Activated CD4-positive, alpha-beta T cell treated with anti-CD3 and anti-CD28 coated beads for 36 hours (primary cell): Measurements from ENCODE around the gene MADCAM1. TPM values are rescaled to one million over a fixed set of nuclear protein-coding genes. Genes with fewer than 3 reads are reported as not detected.

Experiments
- ATAC-seq: fragments of 200-7000 bp; cut with Tn5 transposase; one replicate; pipeline ENCODE4 v1.10.0; 2021; ENCODE audit warnings: mild to moderate bottlenecking, moderate library complexity
- CTCF ChIA-PET: fragments of 350-600 bp; sonication (Branson Sonifier 250); formaldehyde crosslinking; loops from one replicate; lab custom pipeline; 2021; ENCODE audit warnings: antibody characterized with exemption; lab: Charles Lee
- POLR2A ChIA-PET: fragments of 350-600 bp; sonication (Branson Sonifier 250); formaldehyde crosslinking; loops from one replicate; lab custom pipeline; 2021; ENCODE audit warnings: antibody characterized with exemption, inconsistent platforms; lab: Charles Lee
- DNase-seq: peaks from one replicate; pipeline ENCODE4 v3.0.0-alpha.2; 2020
- H3K27ac Mint-ChIP-seq: one replicate; pipeline ENCODE4 v1.8.0; 2021; ENCODE audit warnings: mixed read lengths
- H3K27me3 Mint-ChIP-seq: one replicate; pipeline ENCODE4 v1.8.0; 2021; ENCODE audit warnings: mixed read lengths
- H3K36me3 Mint-ChIP-seq: one replicate; pipeline ENCODE4 v1.8.0; 2021; ENCODE audit warnings: low read depth, mixed read lengths
- H3K4me1 Mint-ChIP-seq: one replicate; pipeline ENCODE4 v1.8.0; 2021; ENCODE audit warnings: mixed read lengths
- H3K4me3 Mint-ChIP-seq: one replicate; pipeline ENCODE4 v1.8.0; 2021; ENCODE audit warnings: mild to moderate bottlenecking, moderate library complexity, mixed read lengths
- H3K9me3 Mint-ChIP-seq: one replicate; pipeline ENCODE4 v1.8.0; 2021; ENCODE audit warnings: low read depth, mixed read lengths
- intact Hi-C, 2 experiments: fragments of 100-400 bp; cut with DNase I in 1 of 2; cut with micrococcal nuclease in 1 of 2; formaldehyde crosslinking; loops; one replicate each; pipeline versions ENCODE4 v1.14.2 to v1.15.1; 2022 to 2024; cut with DNase I, micrococcal nuclease
- total RNA-seq, 2 experiments: library from RNA; stranded (reverse); gene quantifications; one replicate each; pipeline ENCODE4 v1.2.3, GENCODE V29; 2021

The MADCAM1 gene
- total RNA-seq, 2 experiments from 2014 or later: 0.14 TPM; not detected in 1

DNA sequence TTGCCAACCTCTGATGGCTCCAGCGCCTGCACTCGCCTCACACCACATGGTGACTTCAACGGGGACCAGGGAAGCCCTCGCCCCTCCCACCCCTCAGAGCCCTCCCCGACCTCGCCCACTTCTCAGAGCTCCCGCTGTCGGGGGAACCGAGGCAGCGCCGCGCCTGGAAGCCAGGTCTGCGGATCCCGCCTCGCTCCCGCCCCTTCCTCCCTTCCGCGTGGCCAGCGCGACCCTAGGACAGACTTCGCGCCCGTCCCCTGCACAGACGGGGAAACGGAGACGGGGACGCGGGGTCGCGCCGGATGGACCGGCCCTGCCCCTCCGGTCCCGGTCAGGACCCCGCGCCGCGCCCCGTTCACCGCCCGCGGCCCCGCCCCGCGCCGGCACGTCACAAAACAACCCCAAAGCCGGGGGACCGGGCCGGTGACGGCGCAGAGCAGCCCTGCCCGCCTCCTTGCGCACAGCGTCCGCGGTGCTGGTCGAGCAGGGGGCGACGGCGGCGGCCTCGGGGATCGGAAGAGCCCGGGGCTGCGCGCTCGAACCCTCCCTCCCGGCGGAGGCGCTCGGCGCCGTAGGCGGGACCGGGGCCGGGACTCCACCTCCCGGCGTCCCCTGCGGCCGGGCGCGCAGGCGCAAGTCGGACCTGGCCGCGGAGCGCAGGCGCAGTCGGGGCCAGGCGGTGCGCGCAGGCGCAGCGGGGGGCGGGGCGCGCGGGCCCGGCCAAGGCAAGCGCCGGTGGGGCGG is 34.9 kb downstream of the MADCAM1 start:
- ATAC-seq (peak; percentile 78), DNase-seq (peak; percentile 93)
- Mint-ChIP-seq H3K4me1 (peaks cover 24% of the 10 kb centered on the region), H3K36me3 (no peaks in the 10 kb centered on the region), H3K27me3 (peaks cover 1% of the 10 kb centered on the region), H3K27ac (peak overlapping the region; percentile 84), H3K4me3 (peak overlapping the region; percentile 77), H3K9me3 (no peaks in the 10 kb centered on the region)
- intact Hi-C loops: loop anchor here (1.0 kb wide), 6 partner anchors 24 to 266 kb away; partner anchors contain the start of genes TPGS1 (in 2 of the 2), BSG (in 1 of the 2), POLRMT (in 1 of the 2) and PTBP1 (in 1 of the 2)
- CTCF ChIA-PET: interaction anchor here (0.6 to 4.0 kb wide), 7 partner anchors 9 to 1059 kb away, joined by 3 to 30 read pairs (median 7); no protein-coding TSS in a partner anchor
- POLR2A ChIA-PET: interaction anchor here (0.5 to 1.7 kb wide), 4 partner anchors 21 to 491 kb away, joined by 3 to 7 read pairs (median 4); no protein-coding TSS in a partner anchor

DNA sequence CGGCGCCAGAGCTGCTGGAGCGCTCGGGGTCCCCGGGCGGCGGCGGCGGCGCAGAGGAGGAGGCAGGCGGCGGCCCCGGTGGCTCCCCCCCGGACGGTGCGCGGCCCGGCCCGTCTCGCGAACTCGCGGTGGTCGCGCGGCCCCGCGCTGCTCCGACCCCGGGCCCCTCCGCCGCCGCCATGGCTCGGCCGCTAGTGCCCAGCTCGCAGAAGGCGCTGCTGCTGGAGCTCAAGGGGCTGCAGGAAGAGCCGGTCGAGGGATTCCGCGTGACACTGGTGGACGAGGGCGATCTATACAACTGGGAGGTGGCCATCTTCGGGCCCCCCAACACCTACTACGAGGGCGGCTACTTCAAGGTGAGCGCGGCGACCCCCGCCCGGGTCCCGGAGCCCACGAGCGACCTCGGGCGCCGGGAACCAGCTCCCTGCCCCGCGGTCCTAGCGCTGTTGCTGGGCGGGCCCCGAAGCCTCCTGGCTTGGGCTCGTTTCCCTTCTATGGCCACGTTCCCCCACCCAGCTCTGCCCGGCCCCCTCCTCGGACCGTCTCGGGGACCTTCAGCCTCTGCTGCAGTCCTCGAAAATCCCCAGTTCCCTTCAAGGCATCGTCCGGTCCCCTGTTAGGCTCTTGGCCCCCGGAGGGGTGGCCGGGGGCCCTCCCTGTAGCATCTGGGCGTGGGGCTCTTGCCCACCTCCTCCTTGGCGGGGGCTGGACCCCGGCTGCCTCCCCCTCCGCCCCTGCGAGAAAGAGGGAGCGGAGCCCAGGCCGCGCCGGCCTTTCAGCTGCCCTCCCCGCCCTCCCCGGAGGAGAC is 35.7 kb downstream of the MADCAM1 start, which contains the start of gene CDC34:
TSS of gene CDC34 (plus strand) at position 8 of the 808 bp plus-strand sequence. CDS start at position 180, 172 bp downstream.
- POLR2A ChIA-PET: interaction anchor here (0.5 to 1.7 kb wide), 4 partner anchors 21 to 490 kb away, joined by 3 to 7 read pairs (median 4); no protein-coding TSS in a partner anchor
- ATAC-seq: peak; percentile 9

DNA sequence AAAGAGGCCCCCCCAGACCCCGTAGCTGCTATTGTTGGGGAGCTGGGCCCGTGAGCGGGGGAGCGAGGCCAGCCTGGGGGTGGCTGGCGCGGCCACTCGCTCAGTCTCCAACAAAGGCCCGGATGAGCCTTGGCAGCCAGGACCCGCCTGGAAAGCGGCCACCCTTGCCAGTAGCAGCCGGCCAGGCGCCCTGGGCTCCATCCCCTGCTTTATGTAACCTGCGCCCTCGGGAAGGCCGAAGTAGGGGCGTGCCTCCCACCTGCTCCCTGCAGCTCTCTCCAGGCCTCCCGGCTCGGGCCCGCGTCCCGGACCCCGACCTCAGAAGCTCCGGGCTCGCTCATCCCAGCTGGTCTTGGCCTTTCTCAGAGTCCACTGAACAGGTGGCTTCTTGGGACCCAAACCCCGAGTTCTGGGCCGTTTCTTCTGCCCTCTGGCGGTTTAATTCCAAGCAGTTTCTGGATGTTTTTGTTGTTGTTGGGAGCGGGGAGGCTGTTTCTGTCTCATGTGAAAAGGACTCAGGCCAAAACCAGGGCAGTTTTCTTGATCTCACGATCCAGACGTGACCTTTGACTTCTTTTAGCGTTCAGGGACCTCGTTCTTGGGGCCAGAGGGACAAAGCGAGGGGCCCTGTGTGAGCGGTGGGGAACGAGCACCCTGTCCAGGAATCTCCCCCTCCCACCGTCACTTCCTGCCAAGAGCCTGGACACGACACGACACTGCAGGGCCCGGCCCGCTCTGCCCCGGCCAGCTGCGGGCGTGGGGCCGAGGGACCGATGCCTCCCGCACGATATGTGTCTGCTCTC is 36.5 kb downstream of the MADCAM1 start:
- peaks cover 24% of the 10 kb centered on the region for H3K4me1 Mint-ChIP-seq
- H3K9me3 Mint-ChIP-seq: no peaks in the 10 kb centered on the region
- ChIA-PET POLR2A (no interaction called here), CTCF (interaction anchor here (0.7 to 2.6 kb wide), 9 partner anchors 9 to 124 kb away, joined by 3 to 20 read pairs (median 3); no protein-coding TSS in a partner anchor)
- ATAC-seq (no peak), DNase-seq (peak; percentile 60)
- H3K4me3 Mint-ChIP-seq: peak overlapping the region; percentile 78
- no peaks in the 10 kb centered on the region for H3K27me3 Mint-ChIP-seq
- peak overlapping the region; percentile 77 for H3K27ac Mint-ChIP-seq
- intact Hi-C loops: loop anchor here in 1 of 2 experiments (2.0 kb wide), 1 partner anchor 40 kb away; the partner anchor contains the start of gene BSG
- no peaks in the 10 kb centered on the region for H3K36me3 Mint-ChIP-seq

More for the DNA sequence above, 35.7 kb downstream of the MADCAM1 start, which contains the start of gene CDC34:
- Mint-ChIP-seq H3K36me3 (no peaks in the 10 kb centered on the region), H3K27me3 (no peaks in the 10 kb centered on the region), H3K27ac (peak within 1 kb of the TSS; percentile 84), H3K4me3 (peak within 1 kb of the TSS; percentile 78), H3K9me3 (no peaks in the 10 kb centered on the region), H3K4me1 (peaks cover 24% of the 10 kb centered on the region)
- intact Hi-C loops: loop anchor here (1.0 to 2.0 kb wide), 7 partner anchors 25 to 265 kb away; partner anchors contain the start of genes BSG (in 2 of the 2), TPGS1 (in 2 of the 2), POLRMT (in 1 of the 2) and PTBP1 (in 1 of the 2)
- CTCF ChIA-PET: interaction anchor here (0.8 to 2.6 kb wide), 8 partner anchors 10 to 80 kb away, joined by 3 to 20 read pairs (median 4); no protein-coding TSS in a partner anchor
- peak; percentile 37 for DNase-seq

DNA sequence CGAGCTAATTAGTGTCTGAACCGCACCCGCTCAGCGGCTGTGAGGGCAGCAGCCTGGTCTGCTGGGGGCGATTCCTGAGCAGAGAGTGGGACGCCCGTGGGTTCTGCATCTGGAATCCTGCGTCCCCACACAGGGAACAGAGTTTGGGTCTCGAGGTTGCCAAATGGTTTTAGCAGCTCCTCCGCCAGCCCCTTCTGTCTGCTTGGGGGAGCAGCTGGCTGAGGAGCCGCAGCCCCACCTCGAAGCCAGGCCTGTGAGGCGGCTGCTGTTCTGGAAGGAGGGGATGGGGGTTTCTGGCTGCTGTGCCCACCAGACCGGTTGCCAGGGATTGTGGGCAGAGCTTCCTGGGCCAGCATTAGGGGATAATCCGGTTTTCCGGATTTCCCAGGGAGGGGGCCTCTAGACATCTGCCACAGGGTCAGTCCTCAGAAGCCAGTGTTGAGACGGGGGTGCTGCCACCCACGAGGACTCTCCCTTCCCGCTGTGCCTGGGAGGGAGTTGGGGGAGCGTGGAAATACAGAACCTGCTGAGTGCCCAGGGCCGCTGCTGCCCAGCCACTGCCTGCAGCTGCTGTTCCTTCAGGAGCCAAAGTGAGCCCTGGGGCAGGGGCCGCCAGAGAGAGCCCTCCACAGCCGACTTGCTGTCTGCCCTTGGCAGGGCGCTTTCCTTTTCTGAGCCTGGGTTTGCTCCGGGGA is 37.2 kb downstream of the MADCAM1 start:
- H3K27me3 Mint-ChIP-seq: no peaks in the 10 kb centered on the region
- H3K27ac Mint-ChIP-seq: no peak overlapping the region
- no peaks in the 10 kb centered on the region for H3K9me3 Mint-ChIP-seq
- intact Hi-C loops: loop anchor here in 1 of 2 experiments (2.0 kb wide), 1 partner anchor 39 kb away; the partner anchor contains the start of gene BSG
- POLR2A ChIA-PET: no interaction called here
- CTCF ChIA-PET: interaction anchor here (0.6 to 1.2 kb wide), 4 partner anchors 23 to 123 kb away, joined by 3 to 4 read pairs (median 3); no protein-coding TSS in a partner anchor
- H3K4me1 Mint-ChIP-seq: peaks cover 24% of the 10 kb centered on the region
- peaks cover 3% of the 10 kb centered on the region for H3K36me3 Mint-ChIP-seq
- peak overlapping the region; percentile 78 for H3K4me3 Mint-ChIP-seq
- ATAC-seq (no peak), DNase-seq (no peak)

DNA sequence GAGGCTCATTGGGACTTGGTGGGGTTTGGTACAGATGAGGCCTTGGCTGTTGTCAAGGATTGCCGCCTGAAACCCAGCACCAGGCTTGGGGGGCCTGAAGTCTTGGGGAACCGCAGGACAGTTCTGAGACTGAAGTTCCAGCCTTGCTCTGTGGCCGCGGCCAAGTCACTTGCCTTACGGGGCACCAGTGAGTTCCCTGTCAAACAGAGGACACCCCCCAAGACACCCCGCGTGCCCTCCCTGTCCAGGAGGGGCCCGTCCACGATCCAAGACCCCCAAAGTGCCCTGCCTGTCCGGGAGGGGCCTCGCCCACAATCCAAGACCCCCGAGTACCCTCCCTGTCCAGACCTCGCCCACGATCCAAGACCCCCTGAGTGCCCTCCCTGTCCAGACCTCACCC is 37.8 kb downstream of the MADCAM1 start:
- no peak for ATAC-seq
- H3K36me3 Mint-ChIP-seq: peaks cover 4% of the 10 kb centered on the region
- peaks cover 24% of the 10 kb centered on the region for H3K4me1 Mint-ChIP-seq
- CTCF ChIA-PET: interaction anchor here (0.6 kb wide), 1 partner anchor 36 kb away, joined by 3 read pairs; no protein-coding TSS in a partner anchor
- H3K9me3 Mint-ChIP-seq: no peaks in the 10 kb centered on the region
- H3K4me3 Mint-ChIP-seq: no peak overlapping the region
- intact Hi-C loops: no loop called here
- DNase-seq: no peak
- H3K27ac Mint-ChIP-seq: no peak overlapping the region
- H3K27me3 Mint-ChIP-seq: no peaks in the 10 kb centered on the region
- POLR2A ChIA-PET: no interaction called here

DNA sequence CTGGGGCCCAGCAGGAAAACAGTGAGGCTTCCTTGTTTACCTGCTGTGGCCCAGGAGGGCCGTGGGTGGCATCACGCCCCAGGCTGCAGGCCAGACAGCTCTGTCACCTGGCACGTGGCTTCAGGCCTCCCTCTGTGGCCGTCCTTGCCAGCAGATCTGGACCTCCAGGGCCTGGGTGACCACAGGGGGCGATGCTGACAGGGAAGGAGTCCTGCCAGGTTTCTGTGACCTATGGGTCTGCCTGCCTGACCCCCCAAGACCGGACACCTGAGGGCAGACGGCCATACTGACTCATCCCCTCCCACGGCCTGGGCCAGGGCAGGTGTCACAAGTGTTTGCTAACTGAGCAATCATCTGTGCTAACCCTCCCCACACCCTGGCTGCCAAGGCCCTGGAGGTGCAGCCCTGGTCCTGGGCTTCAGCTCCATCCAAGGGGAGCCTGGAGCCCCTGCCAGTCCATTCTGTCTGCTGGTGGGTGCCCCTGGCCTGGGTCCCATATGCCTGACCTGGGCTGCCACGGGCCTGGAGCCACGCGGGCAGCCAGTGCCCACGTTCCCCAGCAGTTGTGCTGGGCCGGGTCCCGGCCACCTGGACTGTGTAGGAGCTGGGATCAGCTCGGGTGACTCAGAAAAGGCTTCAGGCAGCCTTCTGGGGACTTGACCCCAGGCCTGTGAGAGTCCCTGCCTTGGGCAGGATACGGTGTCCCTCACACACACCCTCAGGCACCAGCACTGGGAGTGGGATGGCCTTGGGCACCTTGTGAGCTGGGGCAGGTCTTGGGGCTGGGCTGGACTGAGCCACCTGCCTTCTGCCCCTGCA is 38.9 kb downstream of the MADCAM1 start:
- POLR2A ChIA-PET: no interaction called here
- Mint-ChIP-seq H3K36me3 (peaks cover 4% of the 10 kb centered on the region), H3K4me3 (no peak overlapping the region), H3K27me3 (no peaks in the 10 kb centered on the region), H3K9me3 (no peaks in the 10 kb centered on the region), H3K4me1 (peaks cover 21% of the 10 kb centered on the region), H3K27ac (no peak overlapping the region)
- ATAC-seq (no peak), DNase-seq (no peak)
- intact Hi-C loops: no loop called here
- CTCF ChIA-PET: no interaction called here

DNA sequence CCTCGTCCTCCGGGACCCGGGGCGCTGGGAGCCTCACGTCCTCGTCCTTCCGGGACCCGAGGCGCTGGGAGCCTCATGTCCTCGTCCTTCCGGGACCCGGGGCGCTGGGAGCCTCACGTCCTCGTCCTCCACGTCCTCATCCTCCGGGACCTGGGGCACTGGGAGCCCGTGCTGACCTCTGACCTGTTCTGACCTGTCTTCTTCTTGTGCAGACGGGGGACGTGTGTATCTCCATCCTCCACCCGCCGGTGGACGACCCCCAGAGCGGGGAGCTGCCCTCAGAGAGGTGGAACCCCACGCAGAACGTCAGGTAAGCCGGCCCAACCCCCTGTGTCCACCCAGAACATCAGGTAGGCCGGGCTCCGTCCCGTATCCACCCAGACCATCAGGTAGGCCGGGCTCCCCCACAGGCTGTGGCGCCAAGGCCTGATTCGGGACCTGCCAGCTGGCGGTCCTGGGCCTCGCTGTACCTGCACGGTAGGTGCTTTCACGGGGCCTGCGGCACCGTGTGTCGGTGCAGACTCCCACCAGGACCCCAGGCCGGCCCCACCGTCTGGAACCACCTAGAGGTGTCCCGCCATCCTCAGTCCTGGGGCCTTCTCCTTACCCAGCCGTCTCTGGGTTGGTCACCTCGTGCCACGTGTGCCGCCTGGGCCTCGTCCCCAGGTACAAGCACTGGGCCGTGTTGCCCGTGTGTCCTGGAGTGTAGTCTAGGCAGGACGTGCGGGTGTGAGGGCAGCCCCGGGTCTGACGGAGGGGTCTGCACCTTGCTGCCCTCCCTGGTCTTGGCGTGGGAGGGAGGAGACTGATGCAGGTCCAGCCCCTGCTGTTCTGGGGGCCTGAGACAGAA is 40.0 kb downstream of the MADCAM1 start:
- intact Hi-C loops: no loop called here
- DNase-seq (no peak), ATAC-seq (no peak)
- H3K4me3 Mint-ChIP-seq: no peak overlapping the region
- POLR2A ChIA-PET: interaction anchor here (0.6 kb wide), 1 partner anchor 30 kb away, joined by 6 read pairs; no protein-coding TSS in a partner anchor
- H3K27me3 Mint-ChIP-seq: no peaks in the 10 kb centered on the region
- H3K9me3 Mint-ChIP-seq: no peaks in the 10 kb centered on the region
- no peak overlapping the region for H3K27ac Mint-ChIP-seq
- H3K4me1 Mint-ChIP-seq: peaks cover 17% of the 10 kb centered on the region
- CTCF ChIA-PET: interaction anchor here (0.6 kb wide), 1 partner anchor 25 kb away, joined by 3 read pairs; no protein-coding TSS in a partner anchor
- H3K36me3 Mint-ChIP-seq: peaks cover 4% of the 10 kb centered on the region

DNA sequence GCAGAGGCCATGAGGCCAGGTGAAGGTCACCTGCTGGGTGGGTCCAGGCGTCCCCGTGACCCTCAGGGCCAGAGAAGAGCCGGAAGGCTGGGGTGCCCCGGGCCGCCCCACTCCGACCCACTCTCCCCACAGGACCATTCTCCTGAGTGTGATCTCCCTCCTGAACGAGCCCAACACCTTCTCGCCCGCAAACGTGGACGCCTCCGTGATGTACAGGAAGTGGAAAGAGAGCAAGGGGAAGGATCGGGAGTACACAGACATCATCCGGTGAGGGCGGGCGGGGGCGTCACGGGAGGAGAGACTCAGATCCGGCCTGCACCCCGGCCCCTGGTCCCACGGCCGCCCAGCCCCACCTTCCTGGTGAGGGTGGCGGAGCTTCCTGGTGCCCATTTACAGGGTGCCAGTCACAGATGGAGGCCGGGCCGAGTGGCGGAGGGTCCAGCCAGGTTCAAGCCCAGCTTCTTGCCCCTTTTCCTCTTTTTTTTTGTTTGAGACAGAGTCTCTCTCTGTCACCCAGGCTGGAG is 40.7 kb downstream of the MADCAM1 start:
- Mint-ChIP-seq H3K9me3 (no peaks in the 10 kb centered on the region), H3K4me3 (no peak overlapping the region), H3K27me3 (no peaks in the 10 kb centered on the region), H3K36me3 (peaks cover 4% of the 10 kb centered on the region), H3K4me1 (peaks cover 17% of the 10 kb centered on the region), H3K27ac (no peak overlapping the region)
- CTCF ChIA-PET: interaction anchor here (0.6 kb wide), 1 partner anchor 26 kb away, joined by 3 read pairs; no protein-coding TSS in a partner anchor
- ATAC-seq (no peak), DNase-seq (no peak)
- POLR2A ChIA-PET: interaction anchor here (0.6 kb wide), 1 partner anchor 31 kb away, joined by 6 read pairs; no protein-coding TSS in a partner anchor
- intact Hi-C loops: no loop called here
